Activated CD8-positive, alpha-beta T cell treated with anti-CD3 and anti-CD28 coated beads for 36 hours (primary cell): Measurements from ENCODE around the gene ADGRV1. TPM values are rescaled to one million over a fixed set of nuclear protein-coding genes. Genes with fewer than 3 reads are reported as not detected.

Source experiments
- ATAC-seq: fragments of 200-7000 bp; cut with Tn5 transposase; one replicate; pipeline ENCODE4 v1.10.0; 2021; ENCODE audit warnings: mild to moderate bottlenecking, moderate library complexity
- CTCF ChIA-PET: fragments of 350-600 bp; sonication (Branson Sonifier 250); formaldehyde crosslinking; loops from one replicate; lab custom pipeline; 2021; ENCODE audit warnings: antibody characterized with exemption; lab: Charles Lee
- POLR2A ChIA-PET: fragments of 350-600 bp; sonication (Branson Sonifier 250); formaldehyde crosslinking; loops from one replicate; lab custom pipeline; 2021; ENCODE audit warnings: antibody characterized with exemption; lab: Charles Lee
- DNase-seq: peaks from one replicate; pipeline ENCODE4 v3.0.0-alpha.2; 2020
- H3K27ac Mint-ChIP-seq: one replicate; pipeline ENCODE4 v1.8.0; 2021; ENCODE audit warnings: mild to moderate bottlenecking, mixed read lengths
- H3K27me3 Mint-ChIP-seq: one replicate; pipeline ENCODE4 v1.8.0; 2021; ENCODE audit warnings: mixed read lengths
- H3K36me3 Mint-ChIP-seq: one replicate; pipeline ENCODE4 v1.8.0; 2021; ENCODE audit warnings: low read depth, mixed read lengths
- H3K4me1 Mint-ChIP-seq: one replicate; pipeline ENCODE4 v1.8.0; 2021; ENCODE audit warnings: low read depth, mixed read lengths
- H3K4me3 Mint-ChIP-seq: one replicate; pipeline ENCODE4 v1.8.0; 2021; ENCODE audit warnings: mild to moderate bottlenecking, moderate library complexity, mixed read lengths
- H3K9me3 Mint-ChIP-seq: one replicate; pipeline ENCODE4 v1.8.0; 2021; ENCODE audit warnings: mixed read lengths
- intact Hi-C: fragments of 100-400 bp; cut with micrococcal nuclease; formaldehyde crosslinking; loops from one replicate; pipeline ENCODE4 v1.10.0; 2022
- total RNA-seq, 2 experiments: library from RNA; stranded (reverse); gene quantifications; one replicate each; pipeline ENCODE4 v1.2.3, GENCODE V29; 2021
- TF ChIP-seq, protein P1 (sequence below): fragments of 200-600 bp; IDR thresholded peaks from one replicate; pipeline ENCODE4 v1.8.0; 2022; ENCODE audit warnings: antibody characterized with exemption, mild to moderate bottlenecking

ADGRV1 gene
- total RNA-seq, 2 experiments from 2014 or later = 0.18 TPM; not detected in 1

DNA sequence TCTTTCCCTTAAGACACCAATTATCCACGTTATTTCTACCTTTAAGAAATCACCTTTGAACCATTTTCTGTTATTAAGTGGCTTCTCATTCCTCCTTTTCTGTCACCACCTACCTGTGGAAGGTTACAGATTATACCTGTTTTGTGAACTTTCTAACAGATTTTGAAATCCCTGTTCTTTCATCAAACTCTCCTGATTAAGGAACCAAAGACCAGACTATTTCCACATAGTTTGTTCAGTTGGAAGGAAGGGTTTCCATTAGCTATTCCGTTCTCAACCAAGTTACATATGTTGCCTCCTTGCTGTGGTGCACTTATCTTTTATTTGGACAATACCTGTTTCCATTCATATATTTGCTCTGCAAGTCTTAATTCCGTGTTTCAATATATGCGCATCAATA is 343.6 kb downstream of the ADGRV1 start:
- H3K4me3 Mint-ChIP-seq = no peak overlapping the region
- no peaks in the 10 kb centered on the region for H3K4me1 Mint-ChIP-seq
- DNase-seq = no peak
- CTCF ChIA-PET = no interaction called here
- POLR2A ChIA-PET = no interaction called here
- H3K27me3 Mint-ChIP-seq = peaks cover 1% of the 10 kb centered on the region
- ATAC-seq = no peak
- H3K9me3 Mint-ChIP-seq = no peaks in the 10 kb centered on the region
- TF ChIP-seq, protein P1, sequence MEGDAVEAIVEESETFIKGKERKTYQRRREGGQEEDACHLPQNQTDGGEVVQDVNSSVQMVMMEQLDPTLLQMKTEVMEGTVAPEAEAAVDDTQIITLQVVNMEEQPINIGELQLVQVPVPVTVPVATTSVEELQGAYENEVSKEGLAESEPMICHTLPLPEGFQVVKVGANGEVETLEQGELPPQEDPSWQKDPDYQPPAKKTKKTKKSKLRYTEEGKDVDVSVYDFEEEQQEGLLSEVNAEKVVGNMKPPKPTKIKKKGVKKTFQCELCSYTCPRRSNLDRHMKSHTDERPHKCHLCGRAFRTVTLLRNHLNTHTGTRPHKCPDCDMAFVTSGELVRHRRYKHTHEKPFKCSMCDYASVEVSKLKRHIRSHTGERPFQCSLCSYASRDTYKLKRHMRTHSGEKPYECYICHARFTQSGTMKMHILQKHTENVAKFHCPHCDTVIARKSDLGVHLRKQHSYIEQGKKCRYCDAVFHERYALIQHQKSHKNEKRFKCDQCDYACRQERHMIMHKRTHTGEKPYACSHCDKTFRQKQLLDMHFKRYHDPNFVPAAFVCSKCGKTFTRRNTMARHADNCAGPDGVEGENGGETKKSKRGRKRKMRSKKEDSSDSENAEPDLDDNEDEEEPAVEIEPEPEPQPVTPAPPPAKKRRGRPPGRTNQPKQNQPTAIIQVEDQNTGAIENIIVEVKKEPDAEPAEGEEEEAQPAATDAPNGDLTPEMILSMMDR = no peak
- intact Hi-C loops = no loop called here
- no peaks in the 10 kb centered on the region for H3K36me3 Mint-ChIP-seq
- H3K27ac Mint-ChIP-seq = no peak overlapping the region

DNA sequence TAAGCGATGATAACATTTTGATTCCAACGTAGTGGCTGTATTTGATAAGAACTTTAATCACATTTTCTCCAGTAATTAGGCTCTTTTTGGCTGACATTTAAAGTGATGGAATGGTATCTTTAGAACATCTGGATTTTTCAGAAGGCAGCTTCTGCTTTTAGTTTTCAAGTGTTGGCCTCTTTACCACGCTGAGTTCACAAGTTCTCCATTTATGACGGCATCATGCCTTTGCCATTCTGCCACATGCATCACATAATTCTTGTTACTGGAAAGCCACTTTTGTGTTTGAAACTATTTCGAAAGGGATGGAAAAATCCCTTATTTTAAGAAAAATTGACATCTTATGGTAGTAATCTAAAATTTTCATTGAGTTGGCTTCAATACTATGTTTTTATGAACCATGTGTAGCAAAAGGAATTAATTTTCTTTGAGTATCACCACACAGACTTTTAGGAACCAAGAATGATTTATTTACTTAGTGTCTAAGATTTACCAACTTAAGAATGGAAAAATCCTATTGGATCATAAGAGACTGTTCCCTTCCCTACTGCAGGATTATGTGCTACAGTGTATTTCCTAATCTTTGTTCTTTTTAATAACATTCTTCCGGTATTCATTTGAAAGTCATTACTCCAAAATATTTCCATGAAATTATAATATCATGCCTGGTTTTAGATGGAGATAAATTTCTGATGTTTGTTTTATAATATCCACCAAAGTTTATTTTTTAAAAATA is 344.2 kb downstream of the ADGRV1 start:
- intact Hi-C loops = no loop called here

DNA sequence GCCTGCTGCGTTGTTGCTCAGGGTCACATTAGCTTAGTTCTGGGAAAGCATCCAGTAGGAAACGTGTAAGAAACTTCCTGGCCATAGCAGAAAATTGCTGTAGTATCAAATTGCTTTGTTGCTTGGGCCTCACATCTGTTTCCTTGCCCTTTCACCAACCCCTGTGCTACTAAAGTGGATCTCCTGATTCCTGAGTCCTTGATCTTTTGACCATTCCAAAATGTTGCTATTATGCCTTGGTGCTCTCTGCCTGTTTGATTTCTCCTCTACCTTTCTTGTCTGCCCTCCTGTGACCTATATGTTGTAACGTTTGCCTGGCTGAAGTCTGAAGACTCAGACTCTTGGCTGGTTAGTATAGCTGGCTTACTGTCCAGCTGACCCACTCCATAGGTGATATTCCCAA is 350.5 kb downstream of the ADGRV1 start:
- intact Hi-C loops = no loop called here
- H3K27me3 Mint-ChIP-seq = peaks cover 2% of the 10 kb centered on the region
- H3K36me3 Mint-ChIP-seq = no peaks in the 10 kb centered on the region
- DNase-seq (no peak), ATAC-seq (no peak)
- TF ChIP-seq, protein P1 = no peak
- H3K4me1 Mint-ChIP-seq = no peaks in the 10 kb centered on the region
- H3K4me3 Mint-ChIP-seq = no peak overlapping the region
- H3K27ac Mint-ChIP-seq = no peak overlapping the region
- ChIA-PET CTCF (no interaction called here), POLR2A (no interaction called here)
- no peaks in the 10 kb centered on the region for H3K9me3 Mint-ChIP-seq

More for the DNA sequence above, 344.2 kb downstream of the ADGRV1 start:
- ChIA-PET CTCF (no interaction called here), POLR2A (no interaction called here)
- DNase-seq (no peak), ATAC-seq (no peak)
- no peaks in the 10 kb centered on the region for H3K36me3 Mint-ChIP-seq
- H3K4me1 Mint-ChIP-seq = no peaks in the 10 kb centered on the region
- no peaks in the 10 kb centered on the region for H3K9me3 Mint-ChIP-seq
- no peak overlapping the region for H3K4me3 Mint-ChIP-seq
- H3K27ac Mint-ChIP-seq = no peak overlapping the region
- H3K27me3 Mint-ChIP-seq = peaks cover 3% of the 10 kb centered on the region
- TF ChIP-seq, protein P1 = no peak

DNA sequence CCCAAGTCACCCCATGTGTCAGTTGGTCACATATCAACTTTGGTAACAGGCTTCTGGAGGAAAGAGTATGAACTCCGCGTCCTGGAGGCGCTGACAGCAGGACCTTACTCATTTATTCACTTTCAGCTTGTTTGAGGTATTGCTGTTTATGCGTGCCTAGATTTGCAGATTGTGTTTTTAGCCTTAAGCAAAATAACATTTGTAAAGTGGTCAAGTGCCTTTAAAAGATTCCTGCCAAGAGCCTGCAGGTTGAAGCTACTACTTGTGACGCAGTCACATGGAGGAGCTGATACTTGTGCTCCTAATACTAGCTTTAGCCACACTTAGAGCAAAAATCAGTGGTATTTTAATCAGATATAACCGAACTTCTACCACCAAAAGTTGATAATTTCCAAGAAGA is 351.3 kb downstream of the ADGRV1 start:
- no peak for ATAC-seq
- CTCF ChIA-PET = no interaction called here
- H3K36me3 Mint-ChIP-seq = no peaks in the 10 kb centered on the region
- TF ChIP-seq, protein P1 = no peak
- intact Hi-C loops = no loop called here
- H3K4me3 Mint-ChIP-seq = no peak overlapping the region
- peaks cover 2% of the 10 kb centered on the region for H3K27me3 Mint-ChIP-seq
- POLR2A ChIA-PET = no interaction called here
- no peaks in the 10 kb centered on the region for H3K9me3 Mint-ChIP-seq
- H3K27ac Mint-ChIP-seq = no peak overlapping the region
- DNase-seq = no peak
- no peaks in the 10 kb centered on the region for H3K4me1 Mint-ChIP-seq

DNA sequence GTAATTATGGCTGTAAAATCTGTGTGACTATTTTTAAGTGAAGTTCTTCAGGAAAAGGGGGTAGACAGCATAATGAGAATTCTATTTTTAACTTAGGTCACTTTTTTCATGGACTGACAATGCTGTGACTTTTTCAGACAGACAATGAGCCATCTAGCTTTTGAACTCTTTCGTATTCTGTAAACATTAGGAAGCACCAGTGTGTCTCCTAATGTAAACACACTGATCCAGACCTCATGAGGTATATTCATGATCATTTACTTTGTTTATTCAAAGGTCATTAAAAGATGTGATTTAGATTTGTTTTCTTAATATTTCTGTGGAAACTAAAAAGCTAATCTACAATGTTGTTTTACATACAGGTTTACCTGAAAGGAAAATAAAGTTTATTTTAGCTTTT is 352.6 kb downstream of the ADGRV1 start:
- TF ChIP-seq, protein P1 = no peak
- Mint-ChIP-seq H3K27me3 (peaks cover 2% of the 10 kb centered on the region), H3K9me3 (no peaks in the 10 kb centered on the region), H3K4me1 (no peaks in the 10 kb centered on the region), H3K4me3 (no peak overlapping the region), H3K36me3 (no peaks in the 10 kb centered on the region), H3K27ac (no peak overlapping the region)
- intact Hi-C loops = no loop called here
- no peak for DNase-seq
- POLR2A ChIA-PET = no interaction called here
- CTCF ChIA-PET = interaction anchor here (1.3 kb wide), 1 partner anchor 21 kb away, joined by 5 read pairs; no protein-coding TSS in a partner anchor
- ATAC-seq = no peak
